GM13977 (cell line): ENCODE results near the gene DGKH.

Source experiments
- DNase-seq: peaks from one replicate; pipeline ENCODE4 v3.0.0; 2012; ENCODE audit warnings: low spot score
- CTCF ChIP-seq: IDR thresholded peaks from 2 replicates; pipeline ENCODE4 v1.5.1; 2012; ENCODE audit warnings: mild to moderate bottlenecking, control low read depth; ENCODE audit not compliant: insufficient read depth; ENCODE audit errors: extremely low read depth, missing control alignments
- in situ Hi-C: fragments of 300-500 bp; cut with MboI; formaldehyde crosslinking; loops from one replicate; pipeline ENCODE4 v1.12.0; 2022; ENCODE audit warnings: low sequenced_read_pairs, low pct_unique_long_range_greater_than_20kb, mixed read lengths, inconsistent platforms; ENCODE audit not compliant: unreplicated experiment

The DGKH gene

GRCh38 chr13:42039946-42040729 lies 8.3 kb upstream of the DGKH start:
- peak; percentile 18 for TF ChIP-seq CTCF
- DNase-seq = peak; percentile 98
- in situ Hi-C loops = no loop called here

GRCh38 chr13:42040730-42041010 lies 7.8 kb upstream of the DGKH start:
- in situ Hi-C loops = no loop called here
- TF ChIP-seq CTCF = no peak

GRCh38 chr13:42041011-42041683 lies 7.3 kb upstream of the DGKH start:
- TF ChIP-seq CTCF = no peak
- in situ Hi-C loops = no loop called here
- peak; percentile 56 for DNase-seq

More at GRCh38 chr13:42040730-42041010, 7.8 kb upstream of the DGKH start:
- DNase-seq = no peak

- in situ Hi-C loops = no loop called here
- DNase-seq = peak; percentile 69
- TF ChIP-seq CTCF = peak; percentile 36
Observed at GRCh38 chr13:42041684-42042035, 6.8 kb upstream of the DGKH start.

- in situ Hi-C loops = no loop called here
- no peak for DNase-seq
- no peak for TF ChIP-seq CTCF
Observed at GRCh38 chr13:42043676-42044075, 4.8 kb upstream of the DGKH start.

- DNase-seq = no peak
- in situ Hi-C loops = no loop called here
- TF ChIP-seq CTCF = no peak
Observed at GRCh38 chr13:42046448-42046847, 2.0 kb upstream of the DGKH start.
